8988T (cell line): ENCODE data around the gene C13orf46.
"Not testable (repeated sequence)": the region's sequence is repeated elsewhere in the genome, so short reads cannot be mapped to it uniquely, and the experiment has no call there.

ENCODE experiments used
- DNase-seq: peaks from one replicate; pipeline ENCODE4 v3.0.0; 2011

The C13orf46 gene

DNA sequence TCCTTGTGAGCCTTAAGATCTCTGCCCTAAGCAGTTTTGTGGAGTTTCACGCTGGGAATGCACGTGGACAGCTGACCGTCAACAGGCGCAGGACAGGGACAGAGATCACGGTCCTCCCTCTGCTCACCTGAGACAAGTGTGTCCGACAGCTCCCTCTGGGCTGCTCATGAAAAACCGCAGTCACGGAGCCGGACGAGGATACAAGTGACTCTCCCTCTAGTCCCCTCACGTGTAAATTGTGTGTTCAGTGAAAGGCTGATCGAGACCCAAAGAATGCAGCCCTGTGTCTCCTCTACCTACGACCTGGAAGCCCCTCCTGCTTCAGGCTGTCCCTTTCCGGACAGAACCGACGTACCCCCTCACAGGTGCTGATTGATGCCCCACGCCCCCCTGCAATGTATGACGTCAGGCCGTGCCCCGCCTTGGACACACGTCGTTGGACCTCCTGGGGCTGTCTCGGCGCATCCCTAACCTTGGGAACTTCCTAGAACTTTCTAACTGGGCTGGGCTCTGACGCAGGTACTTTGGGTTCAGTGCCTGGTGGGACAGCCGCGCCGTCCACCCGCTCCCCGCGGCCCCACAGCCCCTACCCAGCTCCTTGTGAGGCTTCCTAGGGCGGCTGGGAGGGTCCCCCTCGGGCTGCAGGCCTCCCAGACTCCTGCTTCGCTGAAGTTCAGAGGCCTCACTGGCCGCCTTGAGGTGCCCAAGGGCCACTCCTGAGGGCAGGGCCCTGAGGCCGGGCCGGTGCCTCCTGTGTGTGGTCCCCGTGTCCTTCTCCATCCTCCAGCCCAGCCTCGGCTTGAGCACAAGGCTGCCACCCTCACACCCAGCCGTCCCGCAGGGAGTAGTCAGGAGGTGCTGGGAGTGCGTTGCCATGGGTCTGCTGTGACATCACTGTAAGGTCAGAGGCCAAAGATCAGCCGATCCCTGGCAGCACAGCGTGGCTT lies at the start of gene C13orf46:
C13orf46 (minus strand) TSS at position 859 of the 947 bp plus-strand sequence; CDS start at position 780, 79 bp downstream.
- DNase-seq: no peak

DNA sequence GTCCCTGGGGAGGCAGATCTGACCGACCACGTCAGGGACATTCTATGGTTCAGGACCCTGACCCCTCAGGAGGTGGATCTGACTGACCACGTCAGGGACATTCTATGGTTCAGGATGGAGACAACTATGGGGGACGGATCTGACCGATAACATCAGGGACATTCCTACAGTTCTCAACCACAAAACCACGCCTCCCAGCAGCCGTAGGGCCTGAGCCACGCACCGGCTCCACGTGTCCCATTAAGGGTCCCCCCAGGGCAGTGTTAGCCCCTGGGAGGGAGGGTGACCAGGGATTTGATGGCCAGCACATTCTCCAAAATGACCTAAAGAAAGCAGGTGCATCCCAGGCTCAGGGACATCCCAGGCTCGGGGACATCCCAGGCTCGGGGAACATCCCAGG lies 49.0 kb upstream of the C13orf46 start:
- no peak for DNase-seq

DNA sequence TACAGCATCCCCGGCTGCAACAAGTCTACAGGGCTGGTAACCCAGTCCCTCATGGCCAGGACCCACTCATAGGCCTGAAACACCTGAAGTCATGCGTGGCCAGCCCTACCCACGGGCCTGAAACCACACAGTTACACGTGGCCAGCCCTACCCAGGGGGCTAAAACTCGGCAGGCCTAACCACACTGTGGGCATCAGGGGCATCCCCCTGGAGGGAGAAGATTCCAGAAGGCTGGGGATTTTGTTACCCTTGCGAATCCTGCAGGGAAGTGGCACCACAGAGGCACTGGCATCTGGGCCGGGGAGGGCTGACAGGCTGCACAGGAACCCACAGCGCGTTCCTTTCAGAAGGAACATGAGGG lies 48.4 kb upstream of the C13orf46 start:
- no peak for DNase-seq

DNA sequence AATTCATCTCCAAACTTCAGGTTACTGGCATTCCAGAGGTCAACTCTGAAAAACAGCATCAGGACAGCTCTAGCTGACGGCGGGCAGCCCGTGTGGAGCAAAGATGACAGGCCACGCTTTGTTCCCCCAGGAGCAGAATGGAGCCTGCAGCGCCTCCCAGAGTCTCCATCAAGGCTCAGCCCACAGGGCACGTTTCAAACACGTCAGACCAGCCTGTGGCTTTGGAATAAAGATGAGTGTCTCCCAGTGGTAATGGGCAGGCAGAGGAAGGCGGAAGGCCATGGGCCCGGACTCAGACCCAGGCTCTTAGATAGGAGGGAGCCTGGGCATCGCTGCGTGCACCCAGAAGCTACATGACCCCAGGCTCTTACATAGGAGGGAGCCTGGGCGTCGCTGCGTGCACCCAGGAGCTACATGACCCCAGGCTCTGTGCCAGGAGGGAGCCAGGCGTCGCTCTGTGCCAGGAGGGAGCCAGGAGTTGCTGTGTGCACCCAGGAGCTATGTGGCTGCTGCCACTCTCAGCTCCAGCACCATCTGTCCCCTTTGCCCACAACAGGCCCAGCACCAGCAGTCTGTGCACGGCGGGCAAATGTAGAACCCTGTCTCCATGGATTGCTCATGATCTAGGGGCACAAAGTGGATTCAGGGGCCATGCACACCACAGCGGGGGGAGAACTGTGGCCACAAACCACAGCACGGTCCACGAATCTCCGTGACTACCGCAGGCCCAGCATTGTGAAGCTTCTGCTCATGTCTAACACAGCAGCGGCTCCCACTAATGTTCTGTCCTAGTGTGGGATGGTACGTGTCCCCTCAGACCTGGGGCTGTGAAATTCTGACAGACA lies 47.8 kb upstream of the C13orf46 start:
- DNase-seq: no peak

DNA sequence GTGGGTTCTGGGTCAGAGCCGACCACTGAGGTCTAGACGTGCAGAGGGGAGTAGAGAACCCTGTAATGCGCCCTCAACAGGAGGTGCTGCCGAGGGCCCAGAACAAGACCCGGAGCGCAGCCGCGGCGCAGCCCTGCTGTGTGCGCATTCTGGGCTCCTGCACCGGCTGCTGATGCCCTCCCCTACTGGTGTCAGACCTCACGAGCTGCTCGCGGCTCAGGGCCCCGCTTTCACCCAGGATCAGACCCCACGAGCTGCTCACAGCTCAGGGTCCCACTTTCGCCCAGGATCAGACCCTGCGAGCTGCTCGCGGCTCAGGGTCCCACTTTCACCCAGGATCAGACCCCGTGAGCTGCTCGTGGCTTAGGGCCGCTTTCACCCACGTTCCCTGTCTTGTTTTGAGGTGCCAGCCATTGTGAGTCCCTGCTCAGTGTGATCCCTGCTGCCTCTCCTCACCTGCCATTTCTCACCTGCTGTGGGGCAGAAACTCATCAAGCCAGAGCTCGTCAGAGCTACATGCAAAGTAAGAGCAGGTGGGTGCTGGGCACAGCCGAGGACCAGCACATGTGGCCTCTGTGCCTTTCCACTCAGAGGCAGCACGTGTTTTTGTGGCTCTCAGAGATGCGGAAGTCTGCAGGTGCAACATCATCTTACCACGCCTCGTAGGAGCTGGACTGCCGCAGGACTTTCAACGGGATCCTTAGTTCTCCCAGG lies 47.0 kb upstream of the C13orf46 start:
- no peak for DNase-seq

DNA sequence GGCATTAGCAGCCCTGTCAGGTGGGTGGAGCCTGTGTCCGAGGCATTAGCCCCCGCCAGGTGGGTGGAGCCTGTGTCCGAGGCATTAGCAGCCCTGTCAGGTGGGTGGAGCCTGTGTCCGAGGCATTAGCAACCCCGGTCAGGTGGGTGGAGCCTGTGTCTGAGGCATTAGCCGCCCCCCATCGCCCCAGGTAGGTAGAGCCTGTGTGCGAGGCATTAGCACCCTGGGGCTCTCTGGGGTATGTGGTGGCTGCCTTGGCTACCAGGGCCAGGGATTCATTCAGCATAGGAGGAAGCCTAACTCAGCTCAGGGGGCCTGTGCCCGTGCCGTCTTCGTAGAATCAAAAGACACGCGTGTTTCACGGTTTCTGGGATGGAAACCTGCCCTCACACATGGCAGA lies 46.3 kb upstream of the C13orf46 start:
- not testable (repeated sequence) for DNase-seq

DNA sequence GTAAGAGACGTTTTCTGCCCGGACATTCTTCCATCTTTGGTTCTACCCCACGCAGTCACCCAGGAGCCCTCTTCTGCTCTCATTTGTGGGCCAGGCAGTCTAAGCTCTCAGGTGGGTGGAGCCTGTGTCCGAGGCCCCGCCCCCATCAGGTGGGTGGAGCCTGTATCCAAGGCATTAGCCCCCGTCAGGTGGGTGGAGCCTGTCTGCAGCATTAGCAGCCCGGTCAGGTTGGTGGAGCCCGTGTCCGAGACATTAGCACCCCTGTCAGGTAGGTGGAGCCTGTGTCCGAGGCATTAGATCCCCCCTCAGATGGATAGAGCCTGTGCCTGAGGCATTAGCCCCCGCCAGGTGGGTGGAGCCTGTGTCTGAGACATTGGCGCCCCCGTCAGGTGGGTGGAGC lies 45.5 kb upstream of the C13orf46 start:
- DNase-seq: peak; percentile 79

DNA sequence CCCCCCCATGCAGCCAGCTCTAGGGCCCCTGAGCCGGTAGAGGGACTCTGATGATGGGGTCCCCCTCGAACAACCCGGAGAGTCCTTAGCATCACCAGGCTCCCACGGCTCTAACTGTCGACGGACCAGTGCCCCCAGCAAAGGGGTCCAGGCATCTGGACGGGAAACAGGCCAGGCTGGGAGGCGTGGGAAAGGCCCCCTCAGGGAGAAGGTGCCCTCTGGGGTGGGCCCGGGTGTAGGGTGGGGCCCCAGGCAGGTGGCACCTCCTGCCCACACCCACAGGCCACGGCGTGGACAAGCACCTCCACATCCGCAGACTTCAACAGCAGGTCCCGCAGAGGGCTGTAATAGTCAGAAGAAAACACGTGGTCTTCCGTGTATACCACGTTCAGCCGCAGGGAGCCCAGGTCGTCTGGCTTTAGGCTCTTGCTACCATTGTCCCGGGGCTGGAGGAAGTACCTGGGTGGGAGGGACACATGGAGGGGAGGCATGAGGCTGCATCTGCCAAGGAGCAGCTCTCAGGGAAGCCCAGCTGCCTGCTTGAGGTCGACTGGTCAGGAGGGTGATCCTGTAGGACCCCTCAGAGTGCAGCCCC lies 44.7 kb upstream of the C13orf46 start:
- no peak for DNase-seq

DNA sequence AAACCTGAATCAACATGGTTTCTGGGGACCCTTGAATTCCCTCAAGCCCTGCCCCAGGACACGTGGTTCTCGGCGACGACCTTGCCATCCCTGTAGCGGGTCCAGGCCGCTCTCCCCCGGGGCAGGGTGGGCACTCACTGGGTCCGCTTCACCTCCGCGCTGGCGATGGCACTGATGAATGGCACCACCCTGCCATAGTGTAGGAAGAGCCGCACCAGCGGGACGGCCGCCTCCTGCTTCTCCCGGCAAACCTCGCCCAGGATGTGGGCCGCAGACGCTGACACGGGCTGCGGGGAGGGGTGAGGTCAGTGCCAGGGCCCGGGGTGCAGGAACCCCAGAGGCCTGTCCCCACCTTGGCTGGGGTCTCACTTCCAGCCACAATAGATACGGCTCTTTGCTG lies 44.1 kb upstream of the C13orf46 start:
- no peak for DNase-seq

DNA sequence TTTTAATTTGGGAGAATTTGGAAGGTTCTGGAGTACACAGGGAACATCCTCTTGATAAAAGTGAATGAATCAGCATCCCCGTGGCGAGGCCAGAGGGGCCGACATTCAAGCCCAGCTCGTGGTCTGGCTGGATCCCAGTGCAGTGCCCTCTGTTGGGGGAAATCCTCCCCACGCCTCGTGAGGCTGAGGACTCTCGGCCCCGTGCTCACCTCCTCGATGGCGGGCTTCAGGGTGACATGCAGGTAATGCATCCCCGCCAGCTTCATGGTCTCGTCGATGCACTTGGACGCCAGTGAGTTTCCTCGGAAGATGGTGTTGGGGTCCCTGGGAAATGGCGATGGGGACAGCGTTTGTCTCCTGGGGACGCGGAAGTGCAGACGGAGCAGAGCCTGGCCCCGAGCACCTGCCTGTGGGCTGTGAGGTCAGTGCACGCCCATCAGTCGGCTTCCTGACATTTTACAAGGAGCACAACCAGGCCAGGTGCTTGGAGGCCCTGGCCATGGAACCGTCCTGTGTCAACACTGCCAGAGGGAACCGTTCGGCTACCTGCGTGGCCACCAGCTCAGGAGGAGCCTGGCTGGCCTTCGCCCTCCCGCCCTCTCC lies 43.3 kb upstream of the C13orf46 start:
- peak; percentile 76 for DNase-seq

DNA sequence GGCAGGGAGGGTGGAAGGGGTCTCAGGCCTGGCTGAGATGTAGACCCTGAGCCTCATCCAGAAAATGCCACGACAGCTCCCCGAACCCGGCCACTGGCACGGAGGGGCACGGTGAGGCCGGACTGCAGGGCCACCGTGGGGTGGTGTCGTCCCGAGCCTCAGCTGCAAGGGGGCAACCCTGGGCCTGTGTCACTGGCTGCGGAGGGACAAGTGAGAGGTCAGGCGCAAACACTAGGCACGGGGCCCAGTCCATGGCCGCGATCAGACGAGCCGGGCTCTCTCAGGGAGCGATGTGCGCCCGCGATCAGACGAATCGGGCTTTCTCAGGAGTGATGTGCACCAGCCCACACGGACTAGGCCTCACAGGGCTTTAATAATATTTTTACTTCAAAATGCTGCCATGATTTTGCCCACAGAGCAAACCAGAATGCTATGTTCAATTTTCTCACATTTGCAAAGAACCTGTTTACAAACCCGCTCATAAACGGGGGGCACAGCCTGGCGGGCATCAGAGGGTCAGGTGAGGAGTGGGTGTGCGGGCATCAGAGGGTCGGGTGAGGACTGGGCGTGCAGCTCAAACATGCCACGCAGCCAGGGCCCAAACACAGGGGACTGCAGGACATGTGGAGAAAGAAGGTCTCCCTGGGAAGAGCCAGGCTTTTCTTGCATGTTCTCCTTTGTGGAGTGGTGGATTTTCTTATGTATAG lies 42.6 kb upstream of the C13orf46 start:
- no peak for DNase-seq

DNA sequence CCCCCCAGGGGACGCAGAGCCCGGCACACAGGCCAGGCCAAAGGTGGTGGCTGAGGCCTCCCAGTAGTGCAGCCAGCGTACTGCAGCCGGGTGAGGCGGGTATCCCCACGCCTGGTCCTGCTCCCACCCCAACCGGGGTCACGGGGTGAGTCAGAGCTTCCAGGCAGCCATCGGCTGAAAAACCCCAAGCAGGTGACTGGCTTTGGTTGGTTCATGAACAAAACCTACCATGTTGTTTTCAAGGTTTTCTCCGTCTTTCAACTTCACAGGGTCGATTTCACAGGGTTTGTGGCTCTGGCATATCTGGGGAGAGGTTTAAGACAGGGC lies 42.1 kb upstream of the C13orf46 start:
- DNase-seq: no peak

DNA sequence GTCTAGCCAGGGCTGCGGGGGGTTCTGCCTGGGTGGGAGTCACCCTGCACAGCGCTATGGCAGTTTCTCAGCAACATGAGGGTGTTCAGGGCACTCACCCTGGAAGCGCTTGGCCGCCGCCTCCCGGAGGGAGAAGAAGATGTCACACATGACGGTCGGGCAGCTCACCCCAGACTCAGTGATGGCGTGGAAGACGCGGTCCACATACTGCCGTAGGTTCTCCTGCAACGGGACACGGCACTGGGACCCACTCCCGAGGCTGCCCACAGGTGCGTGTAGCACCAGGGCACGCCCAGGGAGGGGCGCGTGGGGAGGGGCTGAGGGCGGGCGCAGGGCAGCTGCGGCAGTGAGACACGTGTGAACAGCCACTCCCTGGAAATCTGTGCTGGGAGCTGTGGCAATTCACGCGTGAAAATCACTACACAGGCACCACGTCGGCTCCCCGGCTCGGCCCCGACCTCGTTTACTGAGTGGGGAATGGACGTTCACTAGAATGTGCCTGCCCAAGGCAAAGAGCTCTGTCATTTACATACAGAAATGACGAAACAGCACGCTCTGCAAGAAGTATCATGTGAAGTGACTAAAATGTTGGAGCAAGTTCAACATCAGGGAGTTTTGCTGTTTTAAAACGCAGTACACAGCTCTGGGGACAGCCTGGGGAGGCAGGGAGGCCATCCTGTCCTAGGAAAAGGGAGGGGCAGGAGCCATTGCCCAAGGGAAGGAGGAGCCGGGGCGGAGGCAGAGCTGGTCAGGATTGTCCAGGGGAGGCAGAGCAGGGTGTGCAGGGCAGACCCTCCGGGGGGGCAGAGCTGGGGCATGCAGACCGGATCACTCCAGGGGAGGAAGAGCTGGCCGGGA lies 41.5 kb upstream of the C13orf46 start:
- DNase-seq: no peak

DNA sequence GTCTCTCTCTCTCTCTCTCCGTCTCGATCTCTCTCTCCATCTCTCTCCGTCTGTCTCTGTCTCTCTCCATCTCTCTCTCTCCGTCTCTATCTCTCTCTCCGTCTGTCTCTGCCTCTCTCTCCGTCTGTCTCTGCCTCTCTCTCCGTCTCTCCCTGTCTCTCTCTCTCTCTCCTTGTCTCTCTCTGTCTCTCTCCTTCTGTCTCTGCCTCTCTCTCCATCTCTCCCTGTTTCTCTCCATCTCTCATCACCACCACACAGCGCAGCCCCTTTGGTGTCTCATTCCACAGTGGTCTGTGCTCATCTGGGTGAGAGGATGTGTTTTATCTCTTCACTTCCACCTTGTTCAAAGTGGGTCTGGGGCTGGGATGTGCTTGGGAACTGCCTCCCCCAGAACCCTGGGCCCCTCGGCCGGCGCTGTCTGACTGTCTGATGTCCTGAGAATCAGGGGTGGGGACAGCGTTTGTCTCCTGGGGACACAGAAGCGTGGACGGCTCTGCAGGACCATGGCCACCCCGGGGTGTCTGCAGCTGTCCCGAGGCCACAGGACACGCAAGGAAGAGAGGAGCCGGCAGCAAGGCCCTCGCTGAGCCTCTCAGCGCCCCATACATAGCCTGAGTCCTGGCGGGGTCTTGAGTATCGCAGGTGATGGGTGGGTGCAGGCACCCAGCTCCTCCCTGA lies 40.2 kb upstream of the C13orf46 start:
- DNase-seq: no peak

DNA sequence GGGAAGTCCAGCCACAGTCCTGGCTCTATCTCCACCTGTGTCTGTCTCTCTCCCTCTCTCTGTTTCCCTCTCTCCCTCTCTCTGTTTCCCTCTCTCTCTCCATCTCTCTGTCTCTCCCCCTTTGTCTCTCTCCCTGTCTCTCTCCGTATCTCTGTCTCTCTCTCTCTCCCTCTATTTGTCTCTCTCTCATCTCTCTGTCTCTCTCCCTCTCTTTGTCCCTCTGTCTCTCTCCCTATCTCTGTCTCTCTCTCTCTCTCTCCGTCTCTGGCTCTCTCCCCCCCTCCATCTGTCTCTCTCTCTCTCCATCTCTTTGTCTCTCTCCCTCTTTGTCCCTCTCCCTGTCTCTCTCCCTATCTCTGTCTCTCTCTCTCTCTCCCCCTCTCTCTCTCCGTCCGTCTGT lies 39.5 kb upstream of the C13orf46 start:
- no peak for DNase-seq

DNA sequence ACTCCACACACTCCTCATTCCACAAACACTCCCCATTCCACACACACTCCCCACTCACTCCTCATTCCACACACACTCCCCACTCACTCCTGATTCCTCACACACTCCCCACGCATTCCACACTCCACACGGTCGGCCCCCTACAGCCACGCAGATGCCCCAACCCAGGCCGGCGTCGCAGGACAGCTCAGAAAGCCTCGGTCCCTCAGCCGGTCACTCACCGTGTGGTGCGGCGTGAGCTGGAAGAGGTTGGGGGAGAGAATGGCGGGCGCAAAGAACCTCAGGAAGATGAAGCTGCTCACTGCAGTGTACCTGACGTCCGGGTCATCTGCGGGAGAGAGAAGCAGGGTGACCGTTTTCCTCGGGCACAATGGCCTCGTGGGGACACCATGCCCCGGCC lies 39.0 kb upstream of the C13orf46 start:
- DNase-seq: no peak

DNA sequence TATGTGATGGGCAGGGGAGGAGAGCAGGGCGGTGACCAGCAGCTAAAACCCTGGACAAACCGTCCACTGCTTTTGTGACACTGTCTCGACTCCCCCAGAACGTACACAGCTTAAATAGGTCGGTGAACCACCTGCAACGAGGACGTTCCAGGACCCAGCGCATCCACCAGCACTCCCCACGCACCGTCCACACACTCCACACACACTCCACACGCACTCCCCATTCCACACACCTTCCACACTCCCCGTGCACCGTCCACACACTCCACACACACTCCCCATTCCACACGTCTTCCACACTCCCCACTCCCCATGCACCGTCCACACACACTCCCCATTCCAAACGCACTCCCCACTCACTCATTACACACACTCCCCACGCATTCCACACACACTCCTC lies 38.3 kb upstream of the C13orf46 start:
- DNase-seq: no peak

DNA sequence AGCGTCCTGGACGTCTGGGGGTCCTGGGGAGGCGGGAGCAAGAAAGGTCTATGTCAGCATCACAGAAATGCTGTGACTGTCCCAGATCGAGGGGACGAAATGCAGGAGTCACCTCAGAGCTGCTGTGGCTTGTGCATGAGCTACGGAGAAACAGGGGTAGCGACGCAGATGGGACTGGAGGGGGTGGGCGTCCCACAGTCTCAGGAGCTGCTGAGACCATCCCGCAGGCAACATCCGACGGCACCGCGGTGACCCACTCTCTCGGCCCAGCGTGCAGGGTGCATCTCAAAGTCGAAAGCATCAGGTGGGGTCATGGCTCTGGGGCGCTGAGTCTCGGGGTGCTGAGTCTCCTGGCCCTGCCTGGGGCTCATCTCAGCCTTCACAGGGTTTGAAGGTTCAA lies 37.4 kb upstream of the C13orf46 start:
- no peak for DNase-seq

DNA sequence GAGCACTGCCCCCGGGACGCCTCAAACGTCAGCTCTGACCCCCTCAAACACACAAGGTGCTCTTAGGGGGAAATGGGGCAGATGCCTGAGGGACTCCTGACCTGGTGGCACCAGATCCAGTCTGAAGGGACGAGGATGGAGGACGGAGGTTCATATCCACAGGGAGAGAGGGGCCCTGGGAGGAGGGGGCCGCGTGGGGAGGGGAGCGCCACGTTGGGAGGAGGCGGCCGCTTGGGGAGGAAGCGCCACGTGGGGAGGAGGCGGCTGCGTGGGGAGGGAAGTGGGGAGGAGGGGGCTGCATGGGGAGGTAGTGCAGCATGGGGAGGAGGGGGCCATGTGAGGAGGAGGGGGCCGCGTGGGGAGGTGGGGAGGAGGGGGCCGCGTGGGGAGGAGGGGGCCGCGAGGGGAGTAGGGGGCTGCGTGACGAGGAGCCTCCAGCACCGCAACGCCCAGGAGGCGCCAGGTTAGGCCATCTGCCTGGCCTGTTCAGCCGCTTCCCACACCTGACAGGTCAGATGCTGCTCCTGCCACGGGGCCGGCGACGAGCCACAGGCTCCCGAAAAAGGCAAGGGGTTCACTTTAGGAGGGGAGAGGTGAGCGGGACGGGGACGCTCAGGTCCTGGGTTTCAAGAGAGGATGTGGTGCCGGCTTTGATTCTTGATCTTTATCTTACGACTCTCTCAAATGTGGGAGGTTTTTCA lies 36.7 kb upstream of the C13orf46 start:
- DNase-seq: no peak
